GM21381 (cell line): ENCODE measurements around the gene GRP.

ENCODE experiments used
- ATAC-seq: cut with Tn5 transposase; IDR thresholded peaks from one replicate; pipeline ENCODE4 v1.9.1; 2021; ENCODE audit warnings: mild to moderate bottlenecking, moderate library complexity; ENCODE audit not compliant: unreplicated experiment

Gene GRP

DNA sequence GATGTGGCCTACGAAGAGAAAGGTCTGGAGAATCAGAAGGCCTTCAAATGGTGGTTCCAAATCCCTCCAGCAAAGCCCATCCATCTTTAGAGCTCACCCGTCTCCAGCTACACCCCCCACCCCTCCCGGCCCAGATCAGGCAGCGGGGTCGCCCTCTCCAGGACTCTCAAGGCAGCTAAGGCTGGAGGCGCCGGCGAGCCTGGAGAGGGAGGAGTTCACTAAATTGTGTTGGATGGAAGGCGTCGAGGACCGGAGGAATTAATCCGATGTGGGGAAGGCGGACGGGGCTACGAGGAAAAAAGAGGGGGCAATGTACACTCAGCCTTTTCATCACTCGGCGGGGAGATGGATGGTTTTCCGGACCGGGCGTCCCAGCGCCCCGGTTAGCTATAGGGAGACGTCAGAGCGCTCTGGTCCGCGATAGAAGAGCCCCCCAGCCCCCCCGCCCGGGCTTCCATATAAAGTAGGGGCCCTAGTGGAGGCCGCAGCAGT lies at the start of gene GRP:
Gene GRP, plus strand, starts transcription at position 487 of the 492 bp plus-strand sequence. CDS start 108 bp downstream, outside the sequence.
- no peak for ATAC-seq

DNA sequence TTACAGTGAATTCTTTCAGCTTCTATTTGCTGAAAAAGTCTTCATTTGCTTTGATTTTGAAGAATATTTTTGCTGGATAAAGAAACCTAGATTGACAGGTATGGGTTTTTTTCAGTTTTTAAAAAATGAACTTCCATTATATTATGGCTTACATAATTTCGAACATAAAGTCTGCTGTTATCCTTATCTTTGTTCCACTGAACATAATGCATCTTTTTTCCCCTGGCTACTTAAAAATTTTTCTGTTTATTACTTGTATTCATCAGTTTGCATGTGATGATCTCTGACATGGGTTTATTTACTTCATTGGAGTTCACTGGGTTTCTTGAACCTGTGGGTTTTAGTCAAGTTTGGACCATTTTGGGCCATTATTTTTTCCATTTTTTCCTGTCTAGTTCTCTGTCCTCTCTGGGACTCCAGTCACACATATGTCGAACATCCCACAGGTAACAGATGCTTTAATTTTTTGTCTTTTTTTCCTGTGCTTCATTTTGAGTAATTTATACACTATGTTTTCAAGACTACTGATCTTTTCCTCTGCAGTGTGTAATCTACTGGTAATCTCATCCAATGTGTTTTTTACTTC lies 47.2 kb upstream of the GRP start:
- no peak for ATAC-seq

DNA sequence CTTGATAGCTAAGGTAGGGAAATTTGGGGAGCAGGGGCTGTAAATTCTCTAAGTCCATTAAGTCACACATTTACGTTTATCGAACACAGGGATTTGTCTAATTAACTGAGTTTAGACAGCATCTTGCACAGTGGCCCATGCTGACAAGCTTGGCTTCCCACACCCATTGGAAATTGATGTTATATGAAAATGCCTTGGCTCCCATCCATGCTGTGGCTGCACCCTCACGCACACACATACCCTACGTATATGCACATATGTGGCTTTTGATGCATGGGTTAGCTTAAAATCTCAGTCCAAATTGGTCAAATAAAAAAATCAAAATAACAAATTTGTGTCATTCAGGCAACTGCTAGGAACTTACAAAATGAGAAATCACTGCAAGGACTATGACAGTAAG lies 42.5 kb upstream of the GRP start:
- no peak for ATAC-seq

DNA sequence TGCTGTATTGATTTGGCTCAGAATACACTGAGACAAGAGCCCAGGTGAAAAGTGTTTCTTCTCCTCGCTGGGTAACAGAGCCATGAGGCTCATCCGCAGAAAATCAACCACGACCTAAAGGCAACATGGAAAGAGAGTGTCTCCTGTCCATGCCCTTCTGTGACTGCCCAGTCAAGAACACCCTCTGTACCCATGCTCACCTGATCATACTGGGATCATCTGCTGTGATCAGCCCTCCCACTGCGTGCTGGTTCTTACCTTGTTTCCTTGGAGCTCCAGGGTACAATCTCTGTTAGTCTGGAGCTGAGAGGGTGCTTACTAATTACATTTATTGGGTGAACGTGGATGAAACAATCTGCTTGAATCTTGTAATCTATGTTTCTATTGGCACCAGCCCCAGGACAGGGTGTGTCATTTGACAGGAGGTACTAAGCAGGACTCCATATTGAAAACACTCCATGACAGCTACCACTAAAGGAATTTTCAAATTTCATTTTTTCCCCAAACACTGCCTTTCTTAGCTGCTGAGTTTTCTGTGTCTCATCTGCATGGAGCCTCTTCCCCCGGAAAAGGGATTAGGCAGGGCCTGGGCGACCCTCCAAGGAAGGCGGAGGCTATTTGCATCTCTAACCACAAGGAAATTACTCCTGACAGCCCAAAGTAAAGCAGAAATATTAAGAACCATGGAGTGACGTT lies 39.7 kb upstream of the GRP start:
- ATAC-seq = no peak

DNA sequence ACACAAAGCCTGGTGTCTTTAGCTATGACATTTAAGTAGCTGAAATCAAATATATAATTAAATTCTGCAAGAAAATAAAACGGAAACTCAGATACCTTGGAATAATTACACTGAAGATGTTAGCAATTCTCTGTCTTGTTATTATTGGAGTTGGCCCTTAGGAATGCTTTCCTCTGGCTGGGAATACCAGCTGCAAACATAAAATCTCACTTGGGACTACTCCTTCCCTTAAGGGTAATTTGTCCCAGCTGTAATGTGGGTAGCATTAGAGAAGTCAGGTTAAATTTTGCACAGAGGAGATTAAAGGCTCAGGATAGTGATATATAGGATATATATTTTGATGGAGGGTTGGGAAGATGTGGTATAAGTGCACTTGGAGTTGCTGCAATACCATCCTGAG lies 37.3 kb upstream of the GRP start:
- ATAC-seq = no peak

DNA sequence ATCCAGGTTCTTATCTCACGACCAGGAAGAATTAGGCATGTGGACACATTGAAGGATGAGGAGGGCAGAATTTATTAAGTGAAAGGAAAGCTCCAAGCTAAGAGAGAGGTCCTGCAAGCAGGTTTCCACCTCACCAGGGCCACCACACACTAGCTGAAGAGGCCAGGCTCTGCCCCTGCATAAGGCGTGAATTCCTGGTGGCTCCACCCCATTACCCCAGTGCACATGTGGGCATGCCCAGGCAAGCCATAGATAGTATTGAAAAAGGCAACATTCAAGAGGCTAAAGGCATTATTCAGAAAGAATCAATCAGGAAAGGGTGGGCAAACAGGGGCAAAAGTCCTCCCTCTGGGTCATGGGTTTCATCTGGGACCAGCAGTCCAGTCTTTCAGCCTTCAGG lies 30.9 kb upstream of the GRP start:
- no peak for ATAC-seq

DNA sequence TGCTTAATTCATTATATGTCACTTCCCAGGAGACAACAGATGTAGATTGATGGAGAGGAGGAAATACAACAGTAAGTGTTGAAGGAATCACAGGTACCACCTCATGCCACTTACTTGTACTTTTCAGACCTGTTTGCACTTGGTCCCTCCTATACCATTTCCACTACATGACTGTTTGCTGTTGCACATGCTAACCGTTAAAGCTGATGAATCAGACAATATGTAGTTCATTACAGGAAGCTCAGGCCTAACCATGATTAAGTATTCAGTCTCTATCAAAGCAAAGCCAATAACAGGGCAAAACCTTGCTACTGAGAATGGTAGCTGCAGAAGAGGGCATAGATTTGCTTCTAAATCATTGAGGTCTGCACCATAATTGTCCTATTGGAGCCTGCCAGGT lies 30.2 kb upstream of the GRP start:
- ATAC-seq = no peak

DNA sequence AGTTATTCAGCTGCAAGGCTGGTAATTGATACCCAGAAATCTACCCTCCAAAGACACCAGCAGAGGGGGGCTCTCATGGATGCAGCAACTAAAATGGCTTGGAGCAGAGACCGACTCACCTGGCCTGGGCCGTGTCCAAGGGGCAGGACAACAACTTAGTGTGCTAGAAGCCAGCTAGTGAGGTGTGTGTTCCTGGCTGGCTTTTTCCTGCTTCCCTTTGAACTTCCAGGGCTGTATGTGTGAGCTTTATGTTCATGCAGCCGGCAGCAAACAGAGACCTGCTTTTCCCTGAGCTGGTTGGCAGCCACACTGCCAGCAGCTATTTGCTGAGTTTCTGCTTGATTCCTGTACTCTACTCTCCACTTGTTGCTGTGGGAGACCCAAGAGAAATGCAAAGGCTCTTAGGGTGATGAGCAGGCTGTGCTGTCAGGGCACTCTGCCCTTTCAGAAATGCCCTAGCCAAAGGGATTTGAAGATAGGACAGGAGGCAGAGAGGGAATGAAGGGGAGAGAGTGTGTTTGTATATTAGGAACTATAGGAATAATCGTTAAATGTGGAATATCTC lies 23.7 kb upstream of the GRP start:
- no peak for ATAC-seq

DNA sequence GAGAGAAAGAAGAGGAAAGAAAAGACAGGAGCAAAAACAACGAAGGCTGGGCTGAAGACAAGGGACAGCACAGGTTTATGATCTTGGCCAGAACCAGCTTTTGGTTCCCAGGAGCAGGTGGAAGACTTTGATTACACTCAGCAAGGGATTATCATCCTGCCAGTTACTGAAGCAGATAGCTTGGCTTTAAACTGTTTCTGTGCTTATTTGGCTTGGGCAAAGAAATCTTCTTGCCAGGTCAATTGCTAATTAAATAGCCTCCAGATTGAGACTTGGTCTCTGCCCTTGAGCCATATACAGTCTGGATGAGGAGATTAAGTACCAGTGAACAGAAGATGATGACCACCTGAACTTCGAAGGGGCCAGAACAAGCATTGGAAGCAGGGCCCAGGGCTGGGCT lies 22.3 kb upstream of the GRP start:
- no peak for ATAC-seq

DNA sequence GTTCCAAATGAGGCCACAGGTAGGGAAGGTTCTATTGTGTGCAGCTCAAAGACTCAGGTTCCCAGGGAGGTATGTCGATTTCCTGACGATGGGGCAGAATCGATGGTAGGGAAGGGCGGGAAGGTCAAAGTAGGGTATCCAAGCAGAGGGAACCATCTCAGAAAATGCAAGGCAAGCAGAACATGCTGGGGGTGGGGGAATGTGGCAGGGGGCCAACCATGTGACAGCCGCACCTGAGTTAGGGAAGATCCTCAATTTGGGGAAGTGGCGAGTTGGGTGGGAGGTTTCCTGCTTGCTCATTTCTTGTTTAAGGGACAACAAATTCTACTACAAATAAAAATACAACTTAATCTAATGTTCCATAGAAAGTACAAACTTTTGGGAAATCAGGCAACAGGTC lies 21.7 kb upstream of the GRP start:
- no peak for ATAC-seq

DNA sequence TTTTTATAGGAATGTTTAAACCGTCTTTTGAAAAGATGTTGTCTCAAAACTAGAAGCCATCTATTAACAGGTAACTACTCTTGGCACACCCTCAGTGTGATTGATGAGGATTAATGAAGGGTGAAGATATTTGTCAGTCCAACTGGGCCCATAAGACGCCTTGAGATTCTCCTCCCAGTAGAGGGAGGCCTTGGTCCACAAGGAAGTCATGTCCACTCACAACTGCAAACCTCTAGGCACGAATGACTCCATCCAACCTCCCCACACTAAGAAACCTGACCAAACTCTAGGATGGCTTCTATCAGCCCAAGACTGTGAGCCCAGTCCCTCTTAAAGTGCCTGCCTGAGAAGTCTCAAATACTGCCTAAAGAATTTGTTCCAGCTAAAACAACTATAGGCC lies 19.2 kb upstream of the GRP start:
- no peak for ATAC-seq

DNA sequence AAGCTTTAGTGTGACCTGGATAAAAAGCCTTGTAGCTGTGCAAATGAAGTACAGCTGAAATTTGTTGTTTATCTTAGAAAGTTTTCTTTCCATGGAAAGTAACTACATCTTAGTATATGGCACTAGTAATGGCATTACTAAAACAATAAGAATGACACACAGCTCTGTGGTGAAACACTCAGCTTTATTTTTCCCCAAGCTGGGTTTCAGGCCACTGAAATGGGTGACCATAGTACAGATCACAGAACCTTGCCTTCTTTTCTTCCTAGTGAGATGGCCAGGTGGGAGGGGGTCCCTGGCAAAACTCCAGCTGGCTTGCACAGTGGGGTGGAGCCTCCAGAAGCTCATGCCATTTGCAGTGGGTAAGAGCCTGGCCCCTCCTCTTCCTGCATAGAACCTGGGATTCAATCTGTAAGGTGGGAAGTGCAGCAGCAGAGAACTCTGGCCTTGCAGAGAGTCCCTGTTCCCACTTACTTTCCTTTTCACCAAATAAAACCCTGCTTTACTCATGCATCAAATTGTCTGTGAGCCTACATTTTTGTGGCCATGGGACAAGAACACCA lies 17.6 kb upstream of the GRP start:
- ATAC-seq = no peak

DNA sequence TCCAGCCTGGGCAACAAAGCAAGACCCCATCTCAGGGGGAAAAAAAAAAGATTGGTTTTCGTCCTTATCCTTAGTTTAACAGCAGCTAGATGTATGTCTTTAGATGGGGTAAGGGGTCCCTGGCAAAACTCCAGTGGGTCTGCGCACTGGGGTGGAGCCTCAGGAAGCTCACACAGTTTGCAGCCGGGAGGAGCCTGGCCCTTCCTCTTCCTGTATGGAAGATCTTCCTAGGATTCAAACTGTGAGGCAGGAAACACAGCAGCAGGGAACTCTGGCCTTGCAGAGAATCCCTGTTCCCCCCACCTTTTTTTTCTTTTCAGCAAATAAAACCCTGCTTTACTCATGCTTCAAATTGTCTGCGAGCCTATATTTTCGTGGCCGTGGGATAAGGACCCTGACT lies 12.5 kb upstream of the GRP start:
- no peak for ATAC-seq

DNA sequence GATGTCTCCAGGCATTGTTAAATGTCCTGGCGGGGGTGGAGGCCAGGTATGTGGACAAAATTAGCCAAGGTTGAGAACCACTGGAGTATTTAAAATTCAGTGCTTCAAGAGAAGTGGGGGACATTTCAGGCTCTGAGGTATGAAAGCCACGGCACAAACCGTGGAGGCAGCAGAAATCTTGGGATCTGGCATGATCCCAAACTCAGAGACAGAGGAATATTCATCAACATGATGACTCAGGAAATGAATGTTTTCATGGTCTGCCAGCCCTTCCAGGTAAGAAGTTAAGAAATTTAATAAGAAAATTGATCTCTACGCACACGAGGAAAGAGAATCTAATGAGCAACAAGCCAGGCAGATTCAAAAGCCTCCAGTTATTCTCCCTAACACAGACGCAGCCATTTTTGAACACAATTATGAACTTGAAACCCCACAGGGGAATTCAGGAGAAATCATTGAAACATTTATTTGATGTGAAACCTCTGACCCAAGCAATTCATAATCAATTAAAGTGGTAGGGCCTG lies 11.3 kb upstream of the GRP start:
- ATAC-seq = no peak

DNA sequence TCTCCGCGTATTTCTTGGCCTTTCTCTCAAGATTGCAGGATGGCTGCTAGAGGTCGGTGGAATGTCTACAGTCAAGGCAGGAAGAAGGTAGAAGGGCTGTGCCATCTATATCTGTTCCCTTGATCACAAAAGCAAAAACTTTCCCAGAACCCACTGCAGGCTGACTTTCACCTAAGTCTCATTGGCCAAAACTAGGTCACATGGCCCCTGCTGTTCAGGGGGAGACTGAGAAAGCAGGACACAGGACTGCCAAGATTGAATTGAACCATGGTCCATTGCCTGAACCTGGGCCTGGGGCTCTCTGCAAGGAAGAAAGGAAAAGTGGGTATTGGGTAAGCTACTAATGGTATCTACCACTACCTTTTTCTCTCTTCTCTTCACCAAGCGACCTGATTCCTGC lies 9.7 kb upstream of the GRP start:
- no peak for ATAC-seq

DNA sequence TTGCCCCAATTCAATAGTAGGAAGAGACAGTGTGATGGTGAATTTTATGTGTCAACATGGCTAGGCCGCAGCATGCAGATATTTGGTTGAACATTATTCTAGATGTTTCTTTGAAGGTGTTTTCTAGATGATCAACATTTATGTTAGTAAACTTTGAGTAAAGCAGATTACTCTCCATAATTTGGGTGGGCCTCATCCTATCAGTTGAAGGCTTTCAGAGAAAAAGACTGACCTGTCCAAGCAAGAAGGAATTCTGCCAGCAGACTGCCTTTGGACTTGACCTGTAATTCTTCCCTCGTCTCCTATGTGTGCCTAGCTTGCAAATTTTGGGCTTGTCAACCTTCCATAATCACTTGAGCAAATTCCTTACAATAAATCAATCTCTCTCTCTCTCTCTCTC lies 8.3 kb upstream of the GRP start:
- ATAC-seq = no peak

DNA sequence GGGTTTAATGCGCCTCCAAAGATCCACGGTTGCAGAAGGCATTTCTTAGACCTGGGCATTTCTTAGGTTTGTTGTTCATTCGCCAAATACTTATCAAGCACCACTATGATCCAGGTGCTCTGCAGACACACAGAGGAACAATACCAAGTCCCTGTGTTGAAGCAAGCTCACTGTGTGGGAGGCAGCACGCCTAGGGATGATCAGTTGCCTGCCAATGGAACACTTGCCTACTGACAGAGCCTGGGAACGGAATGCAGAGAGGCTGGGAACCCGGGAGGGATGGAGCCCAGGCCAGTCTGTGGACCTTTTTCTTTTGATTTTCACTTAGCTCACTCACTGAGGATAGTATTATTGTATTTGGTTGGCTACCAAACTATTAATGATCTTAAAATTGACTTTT lies 1.9 kb upstream of the GRP start:
- no peak for ATAC-seq

DNA sequence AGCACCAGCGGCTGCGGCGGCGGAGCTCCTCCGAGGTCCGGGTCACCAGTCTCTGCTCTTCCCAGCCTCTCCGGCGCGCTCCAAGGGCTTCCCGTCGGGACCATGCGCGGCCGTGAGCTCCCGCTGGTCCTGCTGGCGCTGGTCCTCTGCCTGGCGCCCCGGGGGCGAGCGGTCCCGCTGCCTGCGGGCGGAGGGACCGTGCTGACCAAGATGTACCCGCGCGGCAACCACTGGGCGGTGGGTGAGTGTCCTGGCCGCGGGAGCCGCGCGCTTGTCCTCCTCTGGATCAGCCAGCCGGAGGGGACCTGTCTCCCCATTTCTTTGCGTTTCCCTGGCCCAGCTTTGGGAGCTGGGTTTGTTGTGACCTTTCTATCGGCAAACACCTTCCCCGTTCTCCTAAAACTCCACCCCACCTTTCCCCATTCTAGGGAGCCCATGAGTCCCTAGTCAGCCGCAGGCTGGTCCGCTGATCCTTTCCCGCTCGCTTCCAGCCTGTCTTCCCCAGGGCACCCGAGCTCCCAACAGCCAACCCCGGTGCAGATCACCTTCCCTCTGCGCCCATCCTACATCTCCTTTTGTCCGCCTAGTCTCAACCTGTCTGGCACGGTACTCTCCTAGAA lies 316 bp downstream of the GRP start:
- ATAC-seq = no peak

DNA sequence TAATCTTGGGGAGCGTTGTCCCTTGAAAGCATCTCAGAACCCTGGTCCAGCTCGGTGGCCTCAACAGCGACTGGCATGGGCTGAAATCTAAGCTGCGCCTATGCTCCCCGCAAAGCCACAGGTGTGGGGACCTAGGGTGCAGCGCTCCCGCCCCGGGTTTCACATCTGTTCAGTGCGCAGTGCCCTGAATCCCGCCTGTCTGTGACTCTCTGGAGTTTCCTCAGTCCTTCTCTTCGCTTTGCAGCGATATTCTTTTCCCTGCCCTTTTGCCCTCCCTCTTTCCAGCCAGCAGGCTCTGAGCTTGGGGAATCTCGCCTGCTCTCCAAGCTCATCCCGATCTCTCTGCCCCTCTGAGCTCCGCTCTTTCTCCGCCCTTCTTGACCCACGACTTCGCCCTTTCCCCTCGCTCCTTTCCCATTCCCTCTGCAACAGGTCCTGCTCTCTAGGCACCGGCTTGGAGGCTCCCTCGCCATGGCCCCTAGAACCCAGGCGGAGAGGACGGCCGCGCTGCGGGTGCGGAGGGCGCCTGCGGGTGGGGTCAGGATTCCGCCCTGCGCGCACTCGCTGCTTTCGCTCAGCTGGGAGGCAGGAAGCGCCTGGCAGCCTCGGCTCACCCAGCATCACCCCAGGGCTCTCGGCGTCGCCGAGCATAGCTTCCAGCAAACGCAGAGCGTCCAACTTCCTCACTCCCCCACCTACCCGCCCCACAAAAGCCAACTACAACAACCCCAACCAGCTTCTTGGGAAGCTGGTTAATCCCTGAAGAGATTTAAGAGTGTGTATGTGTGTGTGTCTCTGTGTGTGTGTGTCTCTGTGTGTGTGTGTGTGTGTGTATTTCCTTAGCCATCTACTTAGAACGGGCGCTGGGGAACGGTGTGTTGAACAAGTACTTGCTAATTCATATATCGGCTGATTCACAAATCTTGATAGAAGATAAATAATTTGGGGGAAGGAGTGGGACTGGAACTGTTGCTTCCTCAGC lies 1.1 kb downstream of the GRP start:
- no peak for ATAC-seq

DNA sequence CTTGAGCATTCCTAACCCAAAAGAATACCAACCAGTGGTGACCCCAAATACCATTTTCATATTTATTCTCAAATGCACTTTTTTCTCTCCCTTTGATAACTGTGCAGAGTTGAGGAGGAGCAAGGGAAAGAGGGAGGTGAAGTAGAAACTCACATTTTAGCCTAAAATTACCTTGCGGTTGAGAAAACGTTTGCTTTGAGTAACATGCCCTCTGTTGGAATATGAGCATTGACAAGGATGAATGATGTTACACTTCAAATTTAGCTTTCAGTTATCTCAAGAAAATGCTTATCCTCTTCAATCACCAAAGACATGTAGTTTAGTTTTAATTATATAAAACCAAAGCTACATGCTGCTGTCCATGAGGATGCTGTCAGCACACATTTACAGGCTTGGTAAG lies 2.4 kb downstream of the GRP start:
- ATAC-seq = no peak
